ENCODE data around the gene MYO1D. TPM values are rescaled to one million over a fixed set of nuclear protein-coding genes. Genes with fewer than 3 reads are reported as not detected.

Gene MYO1D
- total RNA-seq, 1 experiment from 2014 or later = 23.5 TPM

GRCh38 chr17:32629563-32630190, 247.2 kb downstream of the MYO1D start:
- no peaks in the 10 kb centered on the region for H3F3A ChIP-seq (ENCODE audit: low read length, unreplicated experiment)
- H3K4me3 ChIP-seq (ENCODE audit: low read length) = no peak overlapping the region
- no TSS peak for BruUV-seq (replicated peaks)
- intact Hi-C loops (cut with micrococcal nuclease) = no loop called here
- H3K4me1 ChIP-seq (ENCODE audit: insufficient read depth, low read length) = peaks cover 10% of the 10 kb centered on the region; the same call in 1 of the 2 replicates
- ChIA-PET CTCF (no interaction called here), POLR2A (ENCODE audit: unreplicated experiment) (no interaction called here)
- H3K79me2 ChIP-seq (ENCODE audit: low read length) = no peaks in the 10 kb centered on the region
- H3K27me3 ChIP-seq (ENCODE audit: low read length) = no peaks in the 10 kb centered on the region
- no peak overlapping the region for H3K9ac ChIP-seq (ENCODE audit: low read length)
- no peak for TF ChIP-seq EZH2 (IDR thresholded peaks at IDR 0.05; ENCODE audit: low read length, unreplicated experiment)
- TF ChIP-seq EZH2phosphoT487 (IDR thresholded peaks at IDR 0.05; ENCODE audit: borderline replicate concordance, low read length) = no peak
- TF ChIP-seq, protein P1, sequence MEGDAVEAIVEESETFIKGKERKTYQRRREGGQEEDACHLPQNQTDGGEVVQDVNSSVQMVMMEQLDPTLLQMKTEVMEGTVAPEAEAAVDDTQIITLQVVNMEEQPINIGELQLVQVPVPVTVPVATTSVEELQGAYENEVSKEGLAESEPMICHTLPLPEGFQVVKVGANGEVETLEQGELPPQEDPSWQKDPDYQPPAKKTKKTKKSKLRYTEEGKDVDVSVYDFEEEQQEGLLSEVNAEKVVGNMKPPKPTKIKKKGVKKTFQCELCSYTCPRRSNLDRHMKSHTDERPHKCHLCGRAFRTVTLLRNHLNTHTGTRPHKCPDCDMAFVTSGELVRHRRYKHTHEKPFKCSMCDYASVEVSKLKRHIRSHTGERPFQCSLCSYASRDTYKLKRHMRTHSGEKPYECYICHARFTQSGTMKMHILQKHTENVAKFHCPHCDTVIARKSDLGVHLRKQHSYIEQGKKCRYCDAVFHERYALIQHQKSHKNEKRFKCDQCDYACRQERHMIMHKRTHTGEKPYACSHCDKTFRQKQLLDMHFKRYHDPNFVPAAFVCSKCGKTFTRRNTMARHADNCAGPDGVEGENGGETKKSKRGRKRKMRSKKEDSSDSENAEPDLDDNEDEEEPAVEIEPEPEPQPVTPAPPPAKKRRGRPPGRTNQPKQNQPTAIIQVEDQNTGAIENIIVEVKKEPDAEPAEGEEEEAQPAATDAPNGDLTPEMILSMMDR (conservative IDR thresholded peaks at IDR 0.05; ENCODE audit: low read depth, low read length) = no peak
- H4K20me1 ChIP-seq (ENCODE audit: low read length) = no peaks in the 10 kb centered on the region
- H3K27ac ChIP-seq (ENCODE audit: low read length) = no peak overlapping the region
- ATAC-seq = no peak
- H3K9me2 ChIP-seq (replicated peaks; ENCODE audit: low read length) = no peaks in the 10 kb centered on the region
- no peaks in the 10 kb centered on the region for H3K36me3 ChIP-seq (ENCODE audit: low read depth, low read length)
- no peak overlapping the region for H3K4me2 ChIP-seq (ENCODE audit: low read length)
- DNase-seq = no peak
- H3K9me3 ChIP-seq (ENCODE audit: low read length) = no peaks in the 10 kb centered on the region
- H2AFZ ChIP-seq (ENCODE audit: low read length) = no peak overlapping the region

DNA sequence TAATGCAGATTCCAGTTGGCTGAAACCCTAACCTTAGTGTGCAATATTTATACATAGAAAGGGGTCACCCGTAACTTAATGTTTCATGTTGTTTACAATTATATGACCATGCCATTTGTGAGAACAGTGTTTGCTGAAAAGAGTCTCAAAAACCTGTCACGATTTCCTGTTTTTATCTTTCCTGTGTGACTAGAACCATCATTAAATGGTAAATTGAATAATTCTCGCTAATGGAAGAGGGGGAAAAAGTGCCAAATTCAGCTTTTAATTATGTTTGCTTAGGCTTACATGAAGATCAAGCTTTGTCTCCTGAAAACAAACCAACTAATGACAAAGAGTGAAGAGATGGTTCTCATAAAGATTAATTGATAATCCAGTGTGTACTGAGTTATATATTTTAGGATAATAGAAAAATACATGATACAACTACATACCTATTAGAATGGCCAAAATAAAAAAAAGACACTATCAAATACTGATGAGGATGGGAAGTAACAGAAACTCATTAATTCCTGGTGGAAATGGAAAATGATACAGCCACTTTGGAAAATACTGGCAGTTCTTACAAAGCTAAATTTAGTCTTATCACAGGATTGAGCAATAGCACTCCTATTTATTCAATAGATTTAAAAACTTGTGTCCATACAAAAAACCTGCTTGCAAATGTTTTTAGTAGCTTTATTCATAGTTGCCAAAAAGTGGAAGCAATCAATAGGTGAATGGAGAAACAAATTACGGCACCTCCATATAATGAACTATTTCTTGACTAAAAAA, 248.5 kb downstream of the MYO1D start:
- H3K4me3 ChIP-seq (ENCODE audit: low read length) = no peak overlapping the region
- TF ChIP-seq EZH2phosphoT487 (IDR thresholded peaks at IDR 0.05; ENCODE audit: borderline replicate concordance, low read length) = no peak
- TF ChIP-seq EZH2 (IDR thresholded peaks at IDR 0.05; ENCODE audit: low read length, unreplicated experiment) = no peak
- TF ChIP-seq, protein P1 (conservative IDR thresholded peaks at IDR 0.05; ENCODE audit: low read depth, low read length) = no peak
- H3K36me3 ChIP-seq (ENCODE audit: low read depth, low read length) = no peaks in the 10 kb centered on the region
- no peaks in the 10 kb centered on the region for H4K20me1 ChIP-seq (ENCODE audit: low read length)
- ChIA-PET POLR2A (ENCODE audit: unreplicated experiment) (no interaction called here), CTCF (no interaction called here)
- H3F3A ChIP-seq (ENCODE audit: low read length, unreplicated experiment) = no peaks in the 10 kb centered on the region
- peak; percentile 16 for DNase-seq
- no peaks in the 10 kb centered on the region for H3K79me2 ChIP-seq (ENCODE audit: low read length)
- H3K9me3 ChIP-seq (ENCODE audit: low read length) = no peaks in the 10 kb centered on the region
- H3K27me3 ChIP-seq (ENCODE audit: low read length) = no peaks in the 10 kb centered on the region
- H3K4me1 ChIP-seq (ENCODE audit: insufficient read depth, low read length) = peaks cover 10% of the 10 kb centered on the region; the same call in 1 of the 2 replicates
- H3K9ac ChIP-seq (ENCODE audit: low read length) = no peak overlapping the region
- no peak overlapping the region for H3K27ac ChIP-seq (ENCODE audit: low read length)
- H3K4me2 ChIP-seq (ENCODE audit: low read length) = 0 out of 2 replicates have a peak overlapping the region, but pooled peaks have one; percentile 17
- no peaks in the 10 kb centered on the region for H3K9me2 ChIP-seq (replicated peaks; ENCODE audit: low read length)
- intact Hi-C loops (cut with micrococcal nuclease) = no loop called here
- BruUV-seq (replicated peaks) = no TSS peak
- H2AFZ ChIP-seq (ENCODE audit: low read length) = no peak overlapping the region
- no peak for ATAC-seq
